Stimulated activated CD8-positive, alpha-beta memory T cell treated with anti-CD3 and anti-CD28 coated beads, Interleukin-12 subunit alpha, Interleukin-12 subunit beta, amount 100 ng/mL, for 4 hours (primary cell): ENCODE data around the gene WDR1.

ENCODE experiments used
- DNase-seq: peaks from one replicate; pipeline ENCODE4 v3.0.0-alpha.2; 2020; ENCODE audit warnings: low read depth

The WDR1 gene

GRCh38 chr4:10083861-10084641 is 32.5 kb downstream of the WDR1 start:
- DNase-seq, result no peak

DNA sequence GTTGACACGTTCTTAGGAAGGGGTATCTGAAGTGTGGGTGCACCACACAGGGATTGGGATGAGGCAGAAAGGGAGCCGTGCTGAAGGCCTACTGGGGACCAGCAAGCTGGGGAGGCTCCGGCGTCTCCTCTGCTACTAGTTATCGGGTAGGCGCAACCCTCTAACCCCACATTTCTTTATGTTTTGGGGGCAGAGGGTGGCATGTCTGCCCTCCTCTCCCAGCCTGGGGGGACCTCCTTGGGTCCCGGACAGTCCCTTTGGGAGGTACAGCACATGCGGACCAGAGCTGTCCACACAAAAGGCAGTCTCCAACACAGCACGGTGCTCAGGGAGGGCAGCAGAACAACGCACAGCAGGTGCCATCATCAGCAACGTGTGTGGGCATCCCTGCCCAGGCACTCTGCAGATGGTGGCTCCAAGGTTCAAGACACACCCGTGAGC is 33.2 kb downstream of the WDR1 start:
- no peak for DNase-seq

- no peak for DNase-seq
These were observed 33.9 kb downstream of the WDR1 start for GRCh38 chr4:10082459-10083272.

DNA sequence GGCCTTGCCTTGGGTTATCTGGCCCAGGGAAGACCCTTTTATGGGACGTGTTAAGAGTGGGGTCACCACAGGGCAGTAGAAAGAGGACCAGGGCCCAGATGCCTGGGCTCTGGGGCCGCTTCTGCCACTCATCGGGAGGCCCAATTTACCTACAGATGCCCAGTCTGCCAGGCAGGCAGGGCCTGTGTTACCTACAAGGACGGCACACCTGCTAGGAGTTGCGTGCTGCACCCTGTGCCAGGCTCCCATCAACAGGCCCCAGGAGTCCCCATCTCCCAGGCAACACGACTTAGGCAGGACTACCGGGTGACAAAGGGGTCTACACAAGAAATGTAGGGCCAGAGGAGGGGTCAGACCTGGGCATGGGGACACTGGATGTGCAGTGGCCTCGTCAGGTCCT is 34.6 kb downstream of the WDR1 start:
- DNase-seq, result no peak

DNA sequence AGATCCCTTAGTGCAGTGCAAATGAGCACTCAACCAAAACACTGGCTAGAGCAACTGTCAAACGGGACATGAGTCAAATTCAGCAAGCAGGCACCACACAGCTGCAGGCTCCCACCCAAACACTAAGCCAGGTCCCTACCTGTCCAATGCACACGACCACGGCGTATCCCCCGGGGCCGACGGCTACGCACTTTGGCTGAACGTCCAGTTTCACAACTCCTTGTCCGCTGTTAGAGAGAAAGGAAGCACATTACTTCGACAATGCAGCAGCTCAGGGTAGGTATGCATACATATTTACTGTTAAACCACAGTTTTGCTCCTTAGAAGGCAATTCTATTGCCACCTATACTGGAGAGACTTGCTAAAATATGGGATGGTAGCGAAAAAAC is 35.4 kb downstream of the WDR1 start:
- no peak for DNase-seq

GRCh38 chr4:10080589-10081217 is 35.9 kb downstream of the WDR1 start:
- no peak for DNase-seq

GRCh38 chr4:10079912-10080588 is 36.5 kb downstream of the WDR1 start:
- no peak for DNase-seq

- no peak for DNase-seq
These were observed 37.3 kb downstream of the WDR1 start for GRCh38 chr4:10079256-10079655.

DNA sequence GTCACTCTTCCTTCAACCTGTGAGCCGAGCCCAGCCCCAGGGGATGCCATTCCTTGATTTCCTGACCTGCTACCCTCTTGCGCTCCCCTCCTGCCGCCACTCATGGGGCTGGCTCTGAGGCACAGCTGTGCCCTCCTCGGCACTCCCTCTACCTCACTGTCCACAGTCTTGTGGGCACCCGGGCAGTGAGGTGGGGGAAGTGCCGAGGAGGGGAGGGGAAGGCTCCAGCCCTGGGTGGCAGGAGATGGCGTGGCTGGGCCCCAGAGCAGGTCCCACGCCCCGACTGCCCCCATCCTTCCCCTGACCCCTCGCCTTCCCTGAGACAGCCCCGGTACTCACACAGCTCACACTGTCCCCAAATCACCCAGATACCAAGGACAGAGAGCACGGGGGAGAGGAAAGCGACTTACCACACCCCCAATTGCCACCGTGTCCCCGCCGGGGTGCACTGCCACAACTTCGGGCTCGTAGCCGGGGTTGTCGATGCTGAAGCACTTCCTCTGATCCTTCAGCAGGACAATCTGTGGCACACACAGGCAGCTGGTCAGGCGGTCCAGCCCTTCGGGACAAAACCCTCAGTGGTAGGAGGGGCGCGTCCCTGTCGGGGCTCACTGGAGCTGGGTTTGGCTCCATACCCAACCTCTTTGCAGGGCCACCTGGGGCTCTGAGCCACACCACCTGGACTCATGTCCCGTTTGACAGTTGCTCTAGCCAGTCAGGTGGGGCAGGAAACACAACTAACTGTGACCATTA is 37.9 kb downstream of the WDR1 start:
- no peak for DNase-seq

- DNase-seq, result no peak
These were observed 38.9 kb downstream of the WDR1 start for GRCh38 chr4:10077483-10078335.

- no peak for DNase-seq
These were observed 39.5 kb downstream of the WDR1 start for GRCh38 chr4:10077076-10077475.

- DNase-seq, result no peak
These were observed 40.6 kb downstream of the WDR1 start for GRCh38 chr4:10075953-10076391.

GRCh38 chr4:10075158-10075863 is 41.3 kb downstream of the WDR1 start:
- DNase-seq, result no peak

DNA sequence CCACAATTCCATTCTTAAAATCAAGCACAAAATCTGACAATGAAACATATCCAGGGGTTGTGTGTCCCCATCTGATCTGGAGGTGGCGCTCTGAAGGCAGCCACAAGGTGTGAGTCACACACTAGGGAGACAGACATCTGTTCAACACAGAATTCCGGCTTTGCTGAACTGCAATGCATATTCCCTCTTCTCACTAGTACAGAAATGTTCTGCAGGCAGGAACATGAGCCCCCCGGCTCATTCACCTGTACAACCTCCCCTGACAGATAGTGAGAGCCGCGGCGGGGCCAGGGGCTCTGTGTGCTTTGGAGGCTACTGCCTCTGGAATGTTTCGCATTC is 41.9 kb downstream of the WDR1 start:
- no peak for DNase-seq

DNA sequence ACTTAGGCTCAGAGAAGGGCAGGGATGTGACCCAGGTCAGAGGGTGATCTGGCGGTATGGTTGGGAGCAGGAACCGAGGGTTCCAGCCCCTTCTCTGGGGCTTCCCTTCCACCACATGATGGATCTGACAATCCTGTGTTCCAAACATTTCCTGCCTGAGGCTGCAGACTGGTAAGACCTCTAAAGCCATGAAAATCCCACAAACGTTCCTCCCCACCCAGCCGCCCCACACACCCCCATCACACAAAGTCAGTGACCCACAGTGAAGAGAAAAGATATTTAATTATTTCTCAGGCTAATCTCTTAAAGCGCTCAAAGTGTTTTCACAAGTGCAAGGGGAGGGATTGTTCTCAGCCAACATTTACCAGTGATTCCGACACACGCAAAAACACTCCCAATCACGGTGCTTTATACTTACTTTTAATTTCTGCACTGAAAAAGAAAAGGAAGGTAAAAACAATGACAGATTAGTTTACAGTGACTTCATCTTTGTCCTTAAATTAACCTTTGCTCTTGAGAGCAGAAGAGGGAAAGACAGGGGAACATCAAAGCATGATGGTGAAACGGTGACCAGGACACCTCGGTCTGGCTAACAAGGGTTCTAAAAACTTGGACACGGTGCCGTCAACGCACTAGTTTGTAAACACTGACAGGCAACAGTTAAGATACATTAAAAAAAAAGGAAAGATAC is 42.4 kb downstream of the WDR1 start:
- DNase-seq, result no peak

- no peak for DNase-seq
These were observed 44.1 kb downstream of the WDR1 start for GRCh38 chr4:10072420-10073017.

DNA sequence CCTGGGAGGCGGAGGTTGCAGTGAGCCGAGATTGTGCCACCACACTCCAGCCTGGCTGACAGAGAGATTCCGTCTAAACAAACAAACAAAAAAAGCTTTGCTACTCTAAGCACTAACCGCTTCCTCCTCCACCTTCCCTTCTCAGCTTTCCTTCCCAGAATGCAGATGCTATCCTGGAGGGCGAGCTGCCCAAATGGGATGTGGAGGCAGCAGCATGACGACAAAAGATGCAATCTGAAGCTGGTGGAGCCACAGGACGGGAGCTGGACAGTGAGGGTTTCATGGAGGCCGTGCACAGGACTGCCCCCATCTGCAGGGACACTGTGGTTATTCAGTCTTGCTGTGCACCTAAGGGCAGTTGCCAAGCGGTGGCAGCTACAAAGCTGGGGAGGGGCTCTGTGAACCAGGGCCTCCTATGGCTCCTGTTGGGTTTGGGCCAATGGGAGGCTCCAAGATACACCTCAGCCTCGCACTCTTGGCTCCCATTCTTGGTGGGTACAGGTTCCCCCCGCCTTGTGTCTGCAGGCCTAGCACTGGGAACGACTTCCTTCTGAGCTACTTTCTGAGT is 47.4 kb downstream of the WDR1 start:
- DNase-seq, result no peak
